HEK293 (cell line): ENCODE results near the gene PPP1R3E.

Source experiments
- CTCF ChIA-PET: fragments of 350-600 bp; formaldehyde crosslinking; extraction: SDS; loops from one replicate; lab custom pipeline; 2021; ENCODE audit warnings: antibody characterized with exemption; lab: Yijun Ruan, JAX
- POLR2A ChIA-PET: fragments of 300-600 bp; formaldehyde crosslinking; extraction: SDS; loops from one replicate; lab custom pipeline; 2020; ENCODE audit warnings: antibody characterized with exemption, inconsistent platforms; lab: Yijun Ruan, JAX
- H3K27ac ChIP-seq: fragments of 200-500 bp; sonication (Bioruptor generic); 2 replicates; pipeline ENCODE4 v1.5.1; 2014; ENCODE audit warnings: low read depth, low read length, control low read depth, inconsistent platforms; ENCODE audit errors: extremely low read depth
- H3K36me3 ChIP-seq, 2 experiments: fragments of 200-500 bp in 1 of 2; sonication (Bioruptor generic) in 1 of 2; 1 replicate in 1 of 2; 2 replicates in 1 of 2; pipeline ENCODE4 v1.5.1; 2014 to 2017; ENCODE audit warnings: inconsistent platforms in 2 of 2, low read length in 2 of 2; ENCODE audit not compliant: control insufficient read depth in 2 of 2, insufficient read depth in 1 of 2
- H3K4me1 ChIP-seq: fragments of 200-500 bp; sonication (Bioruptor generic); 2 replicates; pipeline ENCODE4 v1.5.1; 2014; ENCODE audit warnings: mild to moderate bottlenecking, low read length, inconsistent platforms; ENCODE audit not compliant: control insufficient read depth, insufficient read depth
- H3K4me3 ChIP-seq: 2 replicates; pipeline ENCODE4 v1.5.1; 2011; ENCODE audit warnings: low read depth, mild to moderate bottlenecking, control low read depth, low read length, moderate library complexity
- H3K9me3 ChIP-seq: fragments of 200-500 bp; sonication (Bioruptor generic); 2 replicates; pipeline ENCODE4 v1.5.1; 2014; ENCODE audit warnings: low read depth, low read length, inconsistent platforms; ENCODE audit not compliant: control insufficient read depth, insufficient read depth
- ATF2 ChIP-seq: fragments of 450-650 bp; formaldehyde crosslinking; IDR thresholded peaks from 2 replicates; pipeline ENCODE4 v1.5.1; 2016; ENCODE audit warnings: missing biosample characterization, missing genetic modification characterization, low read depth
- FEZF1 ChIP-seq: fragments of 450-650 bp; formaldehyde crosslinking; IDR thresholded peaks from 2 replicates; pipeline ENCODE4 v1.5.1; 2016; ENCODE audit warnings: missing biosample characterization, missing genetic modification characterization
- KLF1 ChIP-seq: fragments of 450-650 bp; formaldehyde crosslinking; IDR thresholded peaks from 2 replicates; pipeline ENCODE4 v1.5.1; 2016; ENCODE audit warnings: missing biosample characterization, missing genetic modification characterization
- KLF7 ChIP-seq: fragments of 450-650 bp; formaldehyde crosslinking; IDR thresholded peaks from 2 replicates; pipeline ENCODE4 v1.5.1; 2016; ENCODE audit warnings: missing biosample characterization, missing genetic modification characterization, borderline replicate concordance
- RBAK ChIP-seq: fragments of 450-650 bp; formaldehyde crosslinking; IDR thresholded peaks from 2 replicates; pipeline ENCODE4 v1.5.1; 2016; ENCODE audit warnings: missing biosample characterization, missing genetic modification characterization
- SCRT2 ChIP-seq: fragments of 450-650 bp; formaldehyde crosslinking; IDR thresholded peaks from 2 replicates; pipeline ENCODE4 v1.5.1; 2016; ENCODE audit warnings: missing biosample characterization, missing genetic modification characterization
- TSHZ1 ChIP-seq: fragments of 450-650 bp; formaldehyde crosslinking; IDR thresholded peaks from 2 replicates; pipeline ENCODE4 v1.5.1; 2016; ENCODE audit warnings: missing biosample characterization, missing genetic modification characterization, borderline replicate concordance
- ZBTB20 ChIP-seq: fragments of 450-650 bp; formaldehyde crosslinking; IDR thresholded peaks from 2 replicates; pipeline ENCODE4 v1.5.1; 2016; ENCODE audit warnings: missing biosample characterization, missing genetic modification characterization
- ZFP41 ChIP-seq: fragments of 450-650 bp; formaldehyde crosslinking; IDR thresholded peaks from 2 replicates; pipeline ENCODE4 v1.5.1; 2016; ENCODE audit warnings: missing biosample characterization, missing genetic modification characterization, borderline replicate concordance
- ZNF239 ChIP-seq: fragments of 450-650 bp; formaldehyde crosslinking; IDR thresholded peaks from 2 replicates; pipeline ENCODE4 v1.5.1; 2016; ENCODE audit warnings: missing biosample characterization, missing genetic modification characterization
- ZNF311 ChIP-seq: fragments of 450-650 bp; formaldehyde crosslinking; IDR thresholded peaks from 2 replicates; pipeline ENCODE4 v1.5.1; 2017; ENCODE audit warnings: missing biosample characterization, missing genetic modification characterization, borderline replicate concordance
- ZNF341 ChIP-seq: fragments of 450-650 bp; formaldehyde crosslinking; IDR thresholded peaks from 2 replicates; pipeline ENCODE4; 2016; ENCODE audit warnings: low read depth, missing biosample characterization, missing genetic modification characterization
- ZNF350 ChIP-seq: fragments of 450-650 bp; formaldehyde crosslinking; IDR thresholded peaks from 2 replicates; pipeline ENCODE4 v1.5.0; 2017; ENCODE audit warnings: missing biosample characterization, mild to moderate bottlenecking, missing genetic modification characterization
- ZNF362 ChIP-seq: fragments of 450-650 bp; formaldehyde crosslinking; IDR thresholded peaks from 2 replicates; pipeline ENCODE4 v1.5.1; 2016; ENCODE audit warnings: missing biosample characterization, missing genetic modification characterization
- ZNF391 ChIP-seq: fragments of 450-650 bp; formaldehyde crosslinking; IDR thresholded peaks from 2 replicates; pipeline ENCODE4 v1.5.1; 2016; ENCODE audit warnings: low read depth, missing biosample characterization, missing genetic modification characterization, borderline replicate concordance
- ZNF449 ChIP-seq: fragments of 450-650 bp; formaldehyde crosslinking; IDR thresholded peaks from 2 replicates; pipeline ENCODE4 v1.5.1; 2017; ENCODE audit warnings: missing biosample characterization, mild to moderate bottlenecking, missing genetic modification characterization, moderate library complexity
- ZNF558 ChIP-seq: fragments of 450-650 bp; formaldehyde crosslinking; IDR thresholded peaks from 2 replicates; pipeline ENCODE4 v1.5.1; 2016; ENCODE audit warnings: missing biosample characterization, missing genetic modification characterization
- ZNF623 ChIP-seq: fragments of 450-650 bp; formaldehyde crosslinking; IDR thresholded peaks from 2 replicates; pipeline ENCODE4 v1.5.1; 2016; ENCODE audit warnings: missing biosample characterization, missing genetic modification characterization
- ZNF747 ChIP-seq: fragments of 450-650 bp; formaldehyde crosslinking; IDR thresholded peaks from 2 replicates; pipeline ENCODE4 v1.5.1; 2016; ENCODE audit warnings: missing biosample characterization, missing genetic modification characterization
- ZNF830 ChIP-seq: fragments of 450-650 bp; IDR thresholded peaks from 2 replicates; pipeline ENCODE4 v1.5.0; 2018; ENCODE audit warnings: missing biosample characterization, missing genetic modification characterization, low read depth, mild to moderate bottlenecking, moderate library complexity
- ZNF837 ChIP-seq: fragments of 450-650 bp; formaldehyde crosslinking; IDR thresholded peaks from 2 replicates; pipeline ENCODE4 v1.5.1; 2016; ENCODE audit warnings: missing biosample characterization, missing genetic modification characterization
- ZNF843 ChIP-seq: fragments of 450-650 bp; formaldehyde crosslinking; IDR thresholded peaks from 2 replicates; pipeline ENCODE4 v1.5.1; 2016; ENCODE audit warnings: missing biosample characterization, missing genetic modification characterization

Gene PPP1R3E

GRCh38 chr14:23294734-23295561, 7.7 kb downstream of the PPP1R3E start (continued):
- no peak for TF ChIP-seq ZNF449 (tag by site-specific recombination)
- 0 out of 2 replicates have a peak, but pooled peaks have one; percentile 34 for TF ChIP-seq ZNF843
- TF ChIP-seq ATF2 (tag by site-specific recombination), result no peak
- TF ChIP-seq ZNF362, result peak; percentile 97

GRCh38 chr14:23286902-23287479, 15.7 kb downstream of the PPP1R3E start:
- ChIA-PET POLR2A (interaction anchor here (0.6 to 3.1 kb wide), 9 partner anchors 11 to 568 kb away, joined by 3 to 41 read pairs (median 6); partner anchors contain the start of genes BCL2L2, HAUS4, PABPN1 and PPP1R3E), CTCF (interaction anchor here (0.5 to 2.2 kb wide), 7 partner anchors 8 to 1073 kb away, joined by 3 to 8 read pairs (median 3); no protein-coding TSS in a partner anchor)
- H3K36me3 ChIP-seq, result peaks cover 0 to 3% of the 10 kb centered on the region in 2 experiments; a peak in 1 of 3 replicates
- peak overlapping the region; percentile 96 for H3K27ac ChIP-seq
- H3K9me3 ChIP-seq, result no peaks in the 10 kb centered on the region
- H3K4me1 ChIP-seq, result peaks cover 12% of the 10 kb centered on the region
- H3K4me3 ChIP-seq, result peak overlapping the region; percentile 58
- TF ChIP-seq ZNF350 (tag by site-specific recombination) (no peak), ZNF391 (no peak), FEZF1 (tag by site-specific recombination) (no peak), RBAK (tag by site-specific recombination) (no peak), SCRT2 (tag by site-specific recombination) (no peak)
- TF ChIP-seq, all 188 proteins: peak for 0

- ChIA-PET POLR2A (interaction anchor here (0.6 to 3.1 kb wide), 15 partner anchors 10 to 567 kb away, joined by 3 to 41 read pairs (median 5); partner anchors contain the start of genes BCL2L2, HAUS4, PABPN1 and PPP1R3E), CTCF (interaction anchor here (0.6 to 2.2 kb wide), 9 partner anchors 9 to 281 kb away, joined by 3 to 8 read pairs (median 3); partner anchors contain the start of gene AP1G2)
- Histone ChIP-seq H3K36me3 (peaks cover 0 to 3% of the 10 kb centered on the region in 2 experiments; a peak in 1 of 3 replicates), H3K4me1 (peaks cover 12% of the 10 kb centered on the region), H3K27ac (peak within 1 kb of the TSS; percentile 96), H3K9me3 (no peaks in the 10 kb centered on the region), H3K4me3 (peak within 1 kb of the TSS; percentile 90)
- TF ChIP-seq ZFP41 (tag by site-specific recombination) (no peak), KLF1 (peak; percentile 93), ZNF623 (tag by site-specific recombination) (no peak), ZNF341 (tag by site-specific recombination) (peak; percentile 43), ZNF830 (tag by site-specific recombination) (no peak), TSHZ1 (tag by site-specific recombination) (no peak), ZBTB20 (tag by site-specific recombination) (peak; percentile 93), ZNF311 (tag by site-specific recombination) (no peak), ZNF747 (no peak), ZNF239 (tag by site-specific recombination) (no peak), ZNF837 (tag by site-specific recombination) (no peak), ZNF558 (tag by site-specific recombination) (no peak), KLF7 (tag by site-specific recombination) (no peak)
Measured at GRCh38 chr14:23286020-23286901, 16.4 kb downstream of the PPP1R3E start, which contains the start of gene HOMEZ. Gene HOMEZ, minus strand, starts transcription at chr14:23286132. Its CDS starts 180 bp downstream, at chr14:23285952.
